MCF 10A (cell line): ENCODE results near the gene NAA80. TPM values are rescaled to one million over a fixed set of nuclear protein-coding genes. Genes with fewer than 3 reads are reported as not detected.

Experiments
- BruUV-seq: library from RNA; stranded (reverse); fragments of 400-500 nt; replicated peaks from 2 replicates; lab custom pipeline; 2021; lab: Mats Ljungman, UMichigan
- CTCF ChIA-PET: fragments of 300-600 bp; sonication (Branson Sonifier 250); formaldehyde crosslinking; extraction: SDS; loops from one replicate; lab custom pipeline; 2021; ENCODE audit warnings: antibody characterized with exemption, inconsistent platforms; lab: Yijun Ruan, JAX
- POLR2A ChIA-PET: fragments of 300-600, 350-650 bp; sonication (Branson Sonifier 250); formaldehyde crosslinking; extraction: SDS; loops from one replicate; lab custom pipeline; 2020; ENCODE audit warnings: antibody characterized with exemption, inconsistent platforms; lab: Yijun Ruan, JAX
- DNase-seq: peaks from one replicate; pipeline ENCODE4 v3.0.0-alpha.2; 2018; ENCODE audit not compliant: unreplicated experiment
- H3K27ac Mint-ChIP-seq: one replicate; pipeline ENCODE4 v1.8.0; 2022; ENCODE audit warnings: mild to moderate bottlenecking, low read depth, mixed read lengths; ENCODE audit not compliant: unreplicated experiment
- H3K27me3 Mint-ChIP-seq: one replicate; pipeline ENCODE4 v1.8.0; 2022; ENCODE audit warnings: mixed read lengths; ENCODE audit not compliant: insufficient read depth, unreplicated experiment
- H3K36me3 Mint-ChIP-seq: one replicate; pipeline ENCODE4 v1.8.0; 2022; ENCODE audit warnings: mild to moderate bottlenecking, moderate library complexity, mixed read lengths; ENCODE audit not compliant: insufficient read depth, unreplicated experiment
- H3K4me1 Mint-ChIP-seq: one replicate; pipeline ENCODE4 v1.8.0; 2022; ENCODE audit warnings: mixed read lengths; ENCODE audit not compliant: insufficient read depth, unreplicated experiment
- H3K4me3 Mint-ChIP-seq: one replicate; pipeline ENCODE4 v1.8.0; 2022; ENCODE audit warnings: mild to moderate bottlenecking, moderate library complexity, mixed read lengths; ENCODE audit not compliant: unreplicated experiment
- H3K9me3 Mint-ChIP-seq: one replicate; pipeline ENCODE4 v1.8.0; 2022; ENCODE audit warnings: mixed read lengths; ENCODE audit not compliant: unreplicated experiment
- CTCF ChIP-seq: fragments of 200-600 bp; IDR thresholded peaks from one replicate; pipeline ENCODE4 v1.8.0; 2022; ENCODE audit warnings: antibody characterized with exemption, mild to moderate bottlenecking; ENCODE audit not compliant: unreplicated experiment
- intact Hi-C: fragments of 100-400 bp; cut with micrococcal nuclease; formaldehyde crosslinking; loops from 2 replicates; pipeline ENCODE4 v1.14.1; 2022
- total RNA-seq: library from RNA; stranded (reverse); gene quantifications from 2 replicates; pipeline ENCODE4 v1.2.3, GENCODE V29; 2022

Gene NAA80
- total RNA-seq, 1 experiment from 2014 or later: 12.4 TPM

GRCh38 chr3:50340448-50341329, 41.5 kb upstream of the NAA80 start, which contains the start of gene RASSF1:
Gene RASSF1 (minus strand): TSS chr3:50340836. CDS start chr3:50340805, 31 bp downstream.
- no TSS peak for BruUV-seq
- no peak for DNase-seq
- Mint-ChIP-seq H3K4me1 (peaks cover 14% of the 10 kb centered on the region), H3K4me3 (no peak within 1 kb of the TSS), H3K9me3 (no peaks in the 10 kb centered on the region), H3K27ac (no peak within 1 kb of the TSS), H3K27me3 (no peaks in the 10 kb centered on the region), H3K36me3 (peaks cover under 1% of the 10 kb centered on the region)
- intact Hi-C loops: no loop called here
- ChIA-PET POLR2A (interaction anchor here (1.3 kb wide), 1 partner anchor 10 kb away, joined by 4 read pairs; the partner anchor contains the start of genes CYB561D2 and NPRL2), CTCF (interaction anchor here (0.6 to 0.7 kb wide), 3 partner anchors 42 to 1633 kb away, joined by 3 to 4 read pairs (median 3); partner anchors contain the start of genes ABHD14B, HYAL3 and NAA80)
- TF ChIP-seq CTCF: no peak

- no peak overlapping the region for H3K27ac Mint-ChIP-seq
- intact Hi-C loops: no loop called here
- ChIA-PET CTCF (interaction anchor here (0.6 to 1.8 kb wide), 3 partner anchors 275 to 1633 kb away, joined by 3 to 5 read pairs (median 3); partner anchors contain the start of gene ABHD14B), POLR2A (interaction anchor here (1.3 kb wide), 1 partner anchor 11 kb away, joined by 4 read pairs; the partner anchor contains the start of genes CYB561D2 and NPRL2)
- no peaks in the 10 kb centered on the region for H3K27me3 Mint-ChIP-seq
- H3K36me3 Mint-ChIP-seq: peaks cover 6% of the 10 kb centered on the region
- DNase-seq: no peak
- H3K9me3 Mint-ChIP-seq: no peaks in the 10 kb centered on the region
- peaks cover 13% of the 10 kb centered on the region for H3K4me1 Mint-ChIP-seq
- H3K4me3 Mint-ChIP-seq: no peak overlapping the region
- BruUV-seq: no TSS peak
- TF ChIP-seq CTCF: no peak
Measured at GRCh38 chr3:50340147-50340447, 40.9 kb upstream of the NAA80 start.

GRCh38 chr3:50339485-50340146, 40.4 kb upstream of the NAA80 start:
- no peaks in the 10 kb centered on the region for H3K27me3 Mint-ChIP-seq
- CTCF ChIA-PET: interaction anchor here (1.8 to 4.6 kb wide), 2 partner anchors 9 to 275 kb away, joined by 5 to 40 read pairs; partner anchors contain the start of genes CYB561D2 and NPRL2
- peaks cover 8% of the 10 kb centered on the region for H3K36me3 Mint-ChIP-seq
- TF ChIP-seq CTCF: no peak
- H3K4me1 Mint-ChIP-seq: peaks cover 13% of the 10 kb centered on the region
- no peak overlapping the region for H3K4me3 Mint-ChIP-seq
- no peak overlapping the region for H3K27ac Mint-ChIP-seq
- POLR2A ChIA-PET: interaction anchor here (1.3 kb wide), 1 partner anchor 11 kb away, joined by 4 read pairs; the partner anchor contains the start of genes CYB561D2 and NPRL2
- no peaks in the 10 kb centered on the region for H3K9me3 Mint-ChIP-seq
- no peak for DNase-seq
- intact Hi-C loops: no loop called here
- BruUV-seq: no TSS peak
